GM12874 (cell line): ENCODE data around the gene USP32.

Experiments
- CTCF ChIP-seq: IDR thresholded peaks from 2 replicates; pipeline ENCODE4 v1.5.1; 2011; ENCODE audit warnings: low read depth, mild to moderate bottlenecking, control low read depth, low read length, moderate library complexity; ENCODE audit not compliant: insufficient read depth

The USP32 gene

GRCh38 chr17:60154616-60155426 lies 237.1 kb downstream of the USP32 start:
- no peak for TF ChIP-seq CTCF

DNA sequence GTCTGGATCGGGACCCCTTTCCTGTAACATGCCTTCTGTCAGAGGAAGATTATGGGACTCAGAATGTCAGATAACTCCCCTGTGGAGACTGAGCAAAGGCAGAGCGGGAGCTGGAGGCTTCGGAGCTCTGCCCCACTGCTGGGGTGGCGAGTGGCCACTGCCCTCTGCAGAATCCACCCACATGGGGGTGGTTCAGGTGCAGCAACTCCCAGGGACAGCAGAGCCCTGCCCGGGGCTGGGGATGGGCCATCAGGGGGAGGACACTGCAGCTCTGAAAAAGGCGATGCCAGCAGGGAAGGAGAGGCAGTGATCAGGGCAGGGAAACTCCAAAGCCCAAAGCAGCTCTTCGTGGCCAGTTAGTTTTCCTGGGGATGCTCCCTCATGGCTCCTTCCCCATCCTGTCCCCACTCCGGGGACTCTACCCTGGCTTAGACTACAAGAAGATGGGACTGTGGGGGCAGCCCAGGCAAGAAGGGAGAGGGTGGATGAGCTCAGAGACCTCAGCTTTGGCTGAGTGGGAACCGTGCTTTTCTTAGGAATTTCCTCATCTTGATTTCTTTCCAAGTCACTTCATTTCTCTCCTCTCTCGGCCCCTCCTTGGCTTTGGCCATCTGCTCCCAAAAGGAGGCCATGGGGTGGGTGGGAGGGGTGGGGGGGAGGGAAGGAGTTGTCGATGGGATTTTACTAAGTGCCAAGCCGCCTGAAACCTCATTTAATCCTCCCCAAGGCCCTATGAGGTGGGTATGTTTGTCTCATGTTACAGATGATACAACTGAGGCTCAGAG lies 238.1 kb downstream of the USP32 start:
- TF ChIP-seq CTCF = no peak

GRCh38 chr17:60151355-60151754 lies 240.6 kb downstream of the USP32 start:
- no peak for TF ChIP-seq CTCF

DNA sequence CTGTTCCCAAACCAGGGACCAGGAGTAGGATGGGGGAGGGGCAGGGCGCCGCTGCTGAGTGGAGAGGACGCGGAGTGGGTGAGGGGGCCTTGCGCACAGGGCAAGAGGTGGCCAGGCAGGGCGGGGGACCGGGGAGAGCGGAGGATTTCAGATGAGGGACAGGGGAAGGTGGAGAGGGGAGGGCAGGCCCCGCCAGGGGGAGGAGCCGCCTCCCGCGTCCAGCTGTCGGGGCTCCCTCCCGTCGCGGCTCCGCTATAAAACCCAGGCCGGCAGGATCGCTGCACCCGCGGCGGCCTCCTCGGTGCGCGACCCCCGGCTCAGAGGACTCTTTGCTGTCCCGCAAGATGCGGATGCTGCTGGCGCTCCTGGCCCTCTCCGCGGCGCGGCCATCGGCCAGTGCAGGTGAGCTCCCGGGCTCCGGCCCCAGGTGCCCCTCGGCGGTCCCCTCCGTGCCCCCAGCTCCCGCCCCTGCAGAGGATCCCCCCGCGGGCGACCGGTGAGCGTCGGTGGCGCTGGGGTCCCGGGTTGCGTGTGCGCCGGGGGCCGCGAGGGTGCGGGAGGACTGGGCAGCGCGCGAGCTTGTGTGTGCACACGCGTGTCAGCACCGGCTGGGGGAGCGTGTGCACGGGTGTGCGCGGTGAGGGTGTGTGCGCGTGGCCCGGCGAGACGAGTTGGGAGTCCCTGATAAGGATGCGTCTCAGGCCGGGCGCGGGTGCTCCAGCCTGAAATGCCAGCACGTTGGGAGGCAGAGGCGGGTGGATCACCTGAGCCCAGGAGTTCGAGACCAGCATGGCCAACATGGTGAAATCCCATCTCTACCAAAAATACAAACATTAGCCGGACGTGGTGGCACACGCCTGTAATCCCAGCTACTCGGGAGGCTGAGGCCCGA lies 242.0 kb downstream of the USP32 start, which contains the start of gene CA4:
Gene CA4, plus strand, starts transcription at position 283 of the 892 bp plus-strand sequence. Its CDS starts 62 bp downstream, at position 345.
- no peak for TF ChIP-seq CTCF

DNA sequence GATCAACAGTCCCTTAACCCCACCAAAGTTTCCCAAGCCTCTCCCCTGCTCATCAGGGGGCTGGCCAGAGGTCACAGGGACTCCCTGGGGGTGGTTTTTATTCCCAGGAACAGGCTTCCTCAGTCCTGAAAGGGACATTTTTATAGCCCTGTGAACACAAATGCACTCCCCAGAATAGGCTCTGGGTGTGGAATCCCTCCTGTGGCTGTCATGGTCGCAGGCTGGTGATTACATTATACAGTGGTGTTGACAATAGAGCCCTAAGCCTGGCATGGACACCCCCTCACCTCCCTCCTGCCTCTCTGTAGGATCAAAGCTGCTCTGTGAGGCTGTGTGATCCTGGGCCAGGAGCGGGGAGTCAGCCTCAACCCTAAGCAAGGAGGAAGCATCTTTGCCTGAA lies 243.6 kb downstream of the USP32 start:
- no peak for TF ChIP-seq CTCF

DNA sequence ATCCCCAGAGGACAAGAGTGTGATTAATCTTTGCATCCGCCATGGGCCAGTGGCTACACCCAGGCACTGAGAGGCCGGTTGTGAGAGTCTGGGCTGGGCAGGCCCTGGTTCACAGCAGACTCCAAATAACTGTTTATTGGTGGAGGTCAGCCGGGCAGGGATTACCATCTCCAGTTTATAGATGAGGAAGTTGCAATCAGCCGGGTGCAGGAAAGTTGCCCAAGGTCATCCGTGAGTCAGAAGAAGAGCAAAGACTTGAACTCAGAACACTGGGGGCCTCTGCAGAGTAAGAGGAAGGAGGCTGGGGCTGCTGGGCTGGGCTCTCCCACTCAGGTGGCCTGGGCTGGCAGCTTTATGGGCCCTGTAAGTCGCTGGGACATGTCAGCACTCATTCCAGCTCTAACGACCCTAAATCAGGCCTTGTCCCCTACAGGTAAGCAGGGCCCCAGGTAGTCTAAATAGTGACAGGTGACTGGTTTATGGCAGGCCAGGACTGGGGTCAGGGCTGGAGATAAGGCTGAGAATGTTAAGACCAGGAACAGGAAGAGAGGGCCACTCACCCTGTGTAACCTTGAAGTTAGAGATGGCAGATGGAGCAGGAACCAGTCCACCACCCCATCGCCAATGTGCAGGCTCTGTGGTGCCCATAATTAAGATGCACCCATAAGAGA lies 244.2 kb downstream of the USP32 start:
- TF ChIP-seq CTCF = no peak

DNA sequence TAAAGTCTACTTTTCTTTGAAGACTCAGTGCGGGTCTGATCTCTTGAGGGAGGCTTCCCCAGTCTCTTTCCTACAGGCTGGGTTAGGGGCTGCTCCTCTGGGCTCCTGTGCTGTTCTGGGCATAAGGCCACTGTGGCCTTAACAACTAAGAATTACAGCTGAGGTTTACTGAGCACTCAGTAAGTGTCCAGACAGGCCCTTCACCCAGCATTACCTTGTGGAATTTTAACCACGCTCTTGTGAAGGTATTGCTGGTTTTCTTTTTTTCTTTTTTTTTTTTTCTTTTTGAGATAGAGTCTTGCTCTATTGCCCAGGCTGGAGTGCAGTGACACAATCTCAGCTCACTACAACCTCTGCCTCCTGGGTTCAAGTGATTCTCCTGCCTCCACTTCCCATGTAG lies 245.7 kb downstream of the USP32 start:
- TF ChIP-seq CTCF = no peak
